Activated CD4-positive, alpha-beta T cell treated with anti-CD3 and anti-CD28 coated beads, Interleukin-2, amount 50 U/mL, for 24 hours (primary cell): ENCODE data around the gene PLA2G4D.

ENCODE experiments used
- DNase-seq, 2 donors: peaks; one replicate each; pipeline ENCODE4 v3.0.0-alpha.2; 2020; ENCODE audit warnings: low read depth in 1 of 2, low spot score in 1 of 2

The PLA2G4D gene

DNA sequence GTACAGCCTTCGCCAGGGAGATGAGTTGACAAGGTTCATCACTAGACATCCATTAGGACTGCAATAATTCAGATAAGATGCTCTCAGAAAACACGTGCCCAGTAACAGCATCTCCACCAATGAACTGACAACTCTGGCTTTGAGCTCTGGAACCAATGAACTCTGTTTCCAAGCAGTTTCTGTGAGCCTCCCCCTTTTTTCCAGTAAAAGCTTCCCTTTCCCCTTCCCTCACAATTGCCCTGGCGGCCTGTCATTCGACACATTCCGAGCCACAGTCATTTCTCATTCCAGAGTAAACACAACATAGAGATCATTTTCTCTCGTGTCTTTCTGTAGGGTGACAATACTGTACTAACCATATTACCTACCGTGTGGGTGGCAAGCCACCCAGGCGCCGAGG is 3.6 kb downstream of the PLA2G4D start:
- DNase-seq, result no peak

GRCh38 chr15:42090370-42090769 is 4.0 kb downstream of the PLA2G4D start:
- no peak for DNase-seq

GRCh38 chr15:42089942-42090341 is 4.4 kb downstream of the PLA2G4D start:
- no peak for DNase-seq

- DNase-seq, result no peak
Observed at GRCh38 chr15:42088801-42089640, 5.3 kb downstream of the PLA2G4D start.

DNA sequence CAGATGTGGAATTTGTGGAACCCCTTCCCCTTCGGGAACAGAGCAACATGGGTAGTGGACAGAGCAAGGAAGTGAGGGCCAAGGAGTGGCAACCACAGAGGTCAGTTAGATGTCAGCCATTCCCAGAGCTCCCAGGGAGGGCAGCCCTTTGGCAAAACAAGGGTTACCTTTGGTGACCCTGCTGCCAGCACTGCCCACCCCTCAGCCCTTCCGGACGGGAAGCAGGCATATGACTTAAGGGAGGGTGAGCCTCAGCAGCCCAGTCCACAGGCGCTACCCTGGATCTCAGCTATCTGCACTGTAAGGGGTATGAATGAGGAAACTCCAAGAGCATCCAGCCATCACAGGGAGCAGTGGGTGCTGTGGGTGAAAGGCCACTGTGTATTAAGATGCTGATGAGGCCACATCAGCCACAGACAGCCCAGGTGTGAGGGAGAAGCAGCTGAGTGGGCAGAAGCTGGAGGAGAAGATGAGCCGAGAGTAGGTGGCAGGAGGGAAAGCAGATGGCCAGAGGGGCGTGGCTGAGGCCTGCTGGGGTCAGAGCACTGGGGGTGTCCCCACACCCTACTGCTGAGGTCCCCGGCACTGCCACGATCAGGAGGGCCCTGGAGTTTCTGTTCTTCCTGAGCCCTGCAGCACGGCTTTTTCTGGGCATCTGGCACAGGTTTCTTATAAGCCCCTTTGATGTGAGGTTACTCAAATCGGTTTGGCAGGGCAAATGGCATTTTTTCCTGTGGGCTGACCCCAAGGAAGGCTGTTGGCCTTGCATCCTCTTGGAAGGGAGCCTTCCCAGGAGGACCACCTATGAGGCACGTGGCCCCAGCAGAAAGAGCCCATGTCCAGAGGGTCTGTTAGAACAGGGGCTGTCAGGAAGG is 6.2 kb downstream of the PLA2G4D start:
- DNase-seq, result no peak

DNA sequence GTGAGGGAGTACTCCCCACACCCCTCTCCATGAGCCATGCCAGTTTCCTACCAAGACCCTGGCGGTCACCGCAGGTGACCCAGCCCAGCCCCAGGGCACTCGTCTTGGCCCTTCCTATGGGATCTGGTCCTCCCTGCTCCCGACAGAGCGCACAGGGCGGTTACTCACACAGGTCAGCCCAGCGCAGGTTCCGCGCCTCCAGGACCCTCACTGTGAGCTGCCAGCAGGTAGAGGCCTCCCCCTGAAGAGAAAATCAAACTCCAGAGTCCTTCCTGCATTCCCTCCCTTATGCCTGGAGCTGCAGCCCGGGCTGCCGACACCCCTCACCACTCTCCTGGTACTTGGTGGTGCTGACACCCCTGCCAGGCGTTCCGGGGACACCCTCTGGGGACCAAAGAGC is 6.9 kb downstream of the PLA2G4D start:
- DNase-seq, result no peak

DNA sequence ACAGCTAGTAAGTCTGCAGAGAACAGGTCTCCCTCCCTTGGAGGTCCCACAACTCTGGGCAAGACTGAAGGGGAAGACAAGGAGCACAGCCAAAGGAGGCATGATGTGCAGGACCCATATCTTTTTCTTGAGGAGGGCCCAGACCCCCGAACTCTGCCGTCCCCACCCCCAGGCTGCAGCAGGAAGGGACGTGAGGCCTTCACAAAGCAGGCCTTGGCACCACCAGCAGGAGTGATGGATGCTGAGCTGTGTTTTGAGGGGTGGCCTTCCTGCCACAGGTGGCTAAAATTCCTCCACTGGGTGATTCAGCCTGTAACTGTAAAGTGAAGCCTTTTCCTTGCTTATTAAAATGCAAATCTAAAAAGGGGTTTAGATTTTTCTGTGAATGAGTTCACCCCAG is 8.6 kb downstream of the PLA2G4D start:
- DNase-seq, result no peak

DNA sequence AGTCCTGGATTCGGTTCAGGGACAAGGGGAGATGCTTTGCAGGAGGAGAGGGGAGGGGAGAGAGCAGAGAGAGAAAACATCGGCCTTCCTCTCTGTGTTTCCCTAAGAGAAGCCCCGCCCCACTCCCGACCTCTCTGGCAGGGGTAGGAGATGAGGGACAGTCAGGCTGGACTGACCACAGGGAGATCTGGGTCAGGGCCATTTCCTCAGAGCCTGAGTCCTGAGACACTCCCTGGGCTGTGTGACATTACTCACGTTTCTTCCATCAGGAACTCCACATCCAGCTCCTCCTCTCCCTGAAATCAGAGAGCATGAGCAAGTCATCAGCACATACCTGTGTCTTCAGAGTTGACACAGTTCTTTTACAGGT is 9.1 kb downstream of the PLA2G4D start:
- no peak for DNase-seq

GRCh38 chr15:42084465-42085235 is 9.7 kb downstream of the PLA2G4D start:
- DNase-seq, result peak in 1 of 2 donors; percentile 20

DNA sequence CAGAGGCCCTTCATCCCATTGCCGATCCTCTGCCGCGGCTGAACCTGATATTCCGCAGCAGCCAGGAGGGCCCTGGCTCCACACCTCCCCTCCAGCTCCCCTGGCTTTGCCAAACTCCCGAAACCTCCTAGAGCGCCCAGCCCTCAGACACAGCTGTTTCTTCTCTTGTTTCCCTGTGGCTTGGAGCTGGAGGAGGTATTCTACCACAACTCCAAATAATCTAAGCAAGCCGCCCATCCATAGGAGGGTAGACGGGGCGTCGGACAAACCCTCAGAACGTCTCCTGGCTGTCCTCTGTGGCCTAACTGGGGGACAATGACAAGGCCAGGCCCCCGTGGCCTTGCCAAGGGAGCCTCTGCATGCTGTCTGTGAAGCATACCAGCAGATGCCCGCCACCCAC is 10.4 kb downstream of the PLA2G4D start:
- DNase-seq, result no peak

GRCh38 chr15:42083605-42083908 is 10.8 kb downstream of the PLA2G4D start:
- DNase-seq, result no peak

- DNase-seq, result no peak
Observed at GRCh38 chr15:42082823-42083604, 11.3 kb downstream of the PLA2G4D start.

- no peak for DNase-seq
Observed at GRCh38 chr15:42082141-42082540, 12.2 kb downstream of the PLA2G4D start.

DNA sequence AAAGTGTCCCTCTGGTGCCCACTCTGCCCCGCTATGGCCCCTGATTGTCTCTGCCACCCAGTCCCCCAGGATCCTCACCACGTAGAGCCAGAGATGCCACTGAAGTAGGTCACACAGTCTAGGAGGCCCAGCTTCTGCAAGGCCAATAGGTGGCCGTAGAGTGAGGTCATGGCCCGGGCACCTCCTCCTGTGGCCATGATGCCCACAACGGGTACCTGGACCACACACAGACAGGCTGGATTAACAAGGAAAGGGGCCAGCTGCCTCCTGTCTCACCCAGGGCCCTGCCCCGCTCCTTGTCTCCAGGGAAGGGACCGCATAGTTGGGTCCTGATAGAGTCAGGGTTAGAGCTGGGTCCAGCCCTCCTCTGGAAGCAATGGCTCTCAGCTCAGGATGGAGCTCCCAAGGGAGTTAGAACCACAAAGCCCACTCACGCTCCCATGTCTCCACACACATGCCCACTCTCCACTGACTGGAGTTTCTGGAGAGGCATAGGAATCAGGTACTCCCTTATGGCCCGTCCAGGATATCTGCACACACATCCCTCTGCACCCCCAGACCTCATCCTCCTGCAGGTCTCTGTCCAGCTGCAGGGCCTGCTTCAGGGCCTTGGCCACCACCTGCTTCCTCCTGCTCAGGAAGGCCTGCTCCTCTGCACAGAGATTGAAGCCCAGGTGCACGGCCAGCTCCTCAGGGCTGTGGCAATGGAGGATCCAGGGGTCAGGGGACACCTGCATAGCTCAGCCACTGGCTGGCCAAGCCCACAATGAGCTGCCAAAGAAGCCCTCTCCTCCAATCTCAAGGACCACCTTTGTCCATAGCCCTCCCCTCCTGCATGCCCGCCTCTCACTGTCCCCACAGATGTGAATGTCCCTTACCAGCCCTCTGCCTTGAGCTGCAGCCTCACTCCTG is 13.2 kb downstream of the PLA2G4D start:
- no peak for DNase-seq

DNA sequence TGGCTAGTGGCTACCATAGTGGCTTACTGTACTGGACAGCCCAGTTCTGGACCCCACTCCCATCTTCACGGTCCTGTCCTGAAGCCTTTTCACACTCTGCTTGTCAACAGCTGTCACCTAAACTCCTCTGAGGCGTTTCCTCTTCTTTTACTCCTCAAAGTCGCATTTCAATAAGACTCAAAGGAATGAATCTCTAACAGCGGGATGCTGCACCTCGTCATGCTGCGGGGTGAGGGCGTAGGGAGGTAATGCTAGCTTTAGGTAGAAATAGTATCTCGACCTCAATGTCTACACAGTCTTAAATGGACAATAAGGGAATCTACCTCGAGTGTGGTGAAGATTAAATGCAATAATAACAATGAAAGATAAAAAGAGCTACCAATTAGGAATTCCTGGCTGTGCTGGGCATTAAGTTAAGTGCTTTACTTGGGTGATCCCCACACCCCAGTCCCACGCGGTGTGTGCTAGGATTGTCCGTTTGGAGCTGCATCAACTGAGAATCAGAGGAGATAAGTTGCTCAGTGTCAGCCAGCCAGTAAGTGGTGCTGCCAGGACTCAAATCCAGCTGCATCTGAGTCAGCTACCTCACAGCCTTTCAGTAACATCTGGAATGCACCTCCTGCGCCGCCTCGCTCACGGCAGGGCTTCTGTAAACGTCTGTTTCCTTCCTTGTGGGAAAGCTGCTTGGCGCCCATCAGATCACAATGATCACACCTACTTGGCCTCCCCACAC is 14.0 kb downstream of the PLA2G4D start:
- no peak for DNase-seq

- DNase-seq, result no peak
Observed at GRCh38 chr15:42079401-42079908, 14.9 kb downstream of the PLA2G4D start.

- no peak for DNase-seq
Observed at GRCh38 chr15:42078903-42079302, 15.5 kb downstream of the PLA2G4D start.

DNA sequence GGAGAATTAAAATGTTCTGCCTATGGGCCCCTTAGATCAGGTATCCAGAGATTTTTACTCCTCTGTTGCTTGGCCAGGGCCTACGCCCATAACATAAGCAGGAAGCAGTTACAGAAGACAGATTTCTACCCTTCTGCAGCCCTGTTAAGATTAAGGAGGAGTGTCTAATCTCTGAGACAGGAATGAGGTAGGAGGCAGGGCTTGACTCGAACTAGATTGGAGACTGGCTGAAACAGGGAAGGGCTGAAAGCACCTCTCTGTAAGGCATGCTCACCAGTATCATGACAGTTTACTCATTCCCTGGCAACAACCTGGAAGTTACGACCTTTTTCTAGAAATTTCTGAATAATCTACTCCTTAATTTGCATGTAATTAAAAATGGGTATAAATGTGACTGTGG is 16.7 kb downstream of the PLA2G4D start:
- DNase-seq, result no peak

DNA sequence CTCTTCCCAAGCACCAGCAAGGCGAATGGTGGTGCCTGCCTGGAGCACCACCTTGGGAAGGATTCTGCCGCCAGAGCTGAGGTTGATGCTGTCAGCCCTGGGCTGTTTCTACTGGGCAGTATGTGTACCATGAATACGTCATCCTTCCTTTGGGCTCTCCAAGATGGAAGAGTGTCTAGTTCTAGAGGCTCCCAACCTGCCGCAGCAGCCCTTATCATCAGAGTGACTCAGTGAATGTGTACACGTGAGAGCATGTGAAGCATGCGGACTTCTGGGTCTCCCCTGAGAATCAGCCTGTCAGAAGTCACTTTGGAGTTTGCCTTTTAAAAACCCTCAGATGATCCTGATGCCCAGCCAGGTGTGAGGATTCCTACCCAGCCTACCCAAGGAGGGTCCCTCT is 20.9 kb downstream of the PLA2G4D start:
- no peak for DNase-seq
